H1 (cell line): ENCODE measurements around the gene ZFHX2. TPM values are rescaled to one million over a fixed set of nuclear protein-coding genes. Genes with fewer than 3 reads are reported as not detected.

ENCODE experiments used
- CTCF ChIA-PET: fragments of 300-600 bp; sonication (Branson Sonifier 250); formaldehyde crosslinking; loops from one replicate; lab custom pipeline; 2021; ENCODE audit not compliant: partially characterized antibody; lab: Charles Lee
- POLR2A ChIA-PET: fragments of 300-600 bp; sonication (Branson Sonifier 250); formaldehyde crosslinking; loops from one replicate; lab custom pipeline; 2021; ENCODE audit warnings: inconsistent platforms; ENCODE audit not compliant: partially characterized antibody; lab: Charles Lee
- DNase-seq, 2 experiments: peaks; one replicate each; pipeline versions ENCODE4 v3.0.0 to v3.0.0-alpha.2; 2010 to 2022; ENCODE audit warnings: low spot score in 2 of 2, low read depth in 1 of 2, mixed read lengths in 1 of 2
- FAIRE-seq: peaks from 2 replicates; lab custom pipeline; 2011; peaks lifted over from hg19 to GRCh38; lab: Jason Lieb, UNC
- H2AFZ ChIP-seq: 2 replicates; pipeline ENCODE4 v1.8.1; 2012; ENCODE audit warnings: low read length, inconsistent platforms
- H2AK5ac ChIP-seq: 2 replicates; pipeline ENCODE4 v1.6.1; 2013; ENCODE audit warnings: low read depth, low read length
- H2BK120ac ChIP-seq: replicated peaks from 2 replicates; pipeline ENCODE3; 2013; ENCODE audit warnings: low read depth, low read length, inconsistent platforms
- H2BK12ac ChIP-seq: 2 replicates; pipeline ENCODE4 v1.6.1; 2013; ENCODE audit warnings: low read depth, low read length
- H2BK15ac ChIP-seq: 2 replicates; pipeline ENCODE4 v1.6.1; 2013; ENCODE audit warnings: low read length
- H2BK20ac ChIP-seq: 2 replicates; pipeline ENCODE4 v1.6.1; 2013; ENCODE audit warnings: low read length
- H2BK5ac ChIP-seq: 2 replicates; pipeline ENCODE4 v1.6.1; 2013; ENCODE audit warnings: low read depth, low read length
- H3K14ac ChIP-seq: 2 replicates; pipeline ENCODE4 v1.6.1; 2013; ENCODE audit warnings: inconsistent platforms; ENCODE audit not compliant: insufficient read length
- H3K18ac ChIP-seq: 2 replicates; pipeline ENCODE4 v1.6.1; 2013; ENCODE audit warnings: low read length; ENCODE audit errors: extremely low read depth
- H3K23ac ChIP-seq: 2 replicates; pipeline ENCODE4 v1.6.1; 2013; ENCODE audit warnings: inconsistent platforms; ENCODE audit not compliant: insufficient read length
- H3K23me2 ChIP-seq: 2 replicates; pipeline ENCODE4 v1.6.1; 2013; ENCODE audit warnings: low read depth, low read length
- H3K27ac ChIP-seq: 2 replicates; pipeline ENCODE4 v1.6.1; 2011; ENCODE audit warnings: low read depth, low read length, inconsistent platforms
- H3K27me3 ChIP-seq, 4 experiments: replicated peaks in 1 of 4; 1 replicate in 1 of 4; 2 replicates in 3 of 4; pipeline versions ENCODE4 v1.6.1 to v1.8.1; 2011 to 2013; ENCODE audit warnings: low read length in 3 of 4, mild to moderate bottlenecking in 3 of 4, inconsistent platforms in 2 of 4, mixed read lengths in 2 of 4, moderate library complexity in 1 of 4; ENCODE audit not compliant: control insufficient read depth in 3 of 4, insufficient read depth in 3 of 4; ENCODE audit errors: extremely low read depth in 1 of 4
- H3K36me3 ChIP-seq, 4 experiments: 2 replicates each; pipeline versions ENCODE4 v1.6.1 to v1.8.1; 2011 to 2013; ENCODE audit warnings: mild to moderate bottlenecking in 4 of 4, low read length in 3 of 4, moderate library complexity in 2 of 4, control low read depth in 1 of 4, inconsistent platforms in 1 of 4; ENCODE audit not compliant: insufficient read depth in 4 of 4, control insufficient read depth in 2 of 4
- H3K4ac ChIP-seq: replicated peaks from 2 replicates; pipeline ENCODE3; 2013; ENCODE audit warnings: low read length, low read depth, mixed read lengths, inconsistent platforms; ENCODE audit not compliant: insufficient read length
- H3K4me1 ChIP-seq, 4 experiments: replicated peaks in 1 of 4; 1 replicate in 1 of 4; 2 replicates in 3 of 4; pipeline versions ENCODE4 v1.6.1 to v1.8.1; 2011 to 2013; ENCODE audit warnings: low read length in 3 of 4, inconsistent platforms in 2 of 4, mixed read lengths in 1 of 4; ENCODE audit not compliant: insufficient read depth in 4 of 4, control insufficient read depth in 3 of 4
- H3K4me2 ChIP-seq, 2 experiments: 2 replicates each; pipeline versions ENCODE4 v1.6.1 to v1.8.1; 2011 to 2013; ENCODE audit warnings: low read depth in 2 of 2, low read length in 2 of 2, control low read depth in 1 of 2, inconsistent platforms in 1 of 2, mild to moderate bottlenecking in 1 of 2; ENCODE audit not compliant: insufficient read depth in 1 of 2
- H3K4me3 ChIP-seq, 4 experiments: fragments of 200-600, 300-600 bp in 1 of 4; sonication (generic), shearing (Covaris generic), sonication (Bioruptor Twin) in 1 of 4; 2 replicates each; pipeline versions ENCODE4 v1.5.1 to v1.8.1; 2011 to 2016; ENCODE audit warnings: low read length in 4 of 4, low read depth in 3 of 4, control low read depth in 2 of 4, inconsistent platforms in 2 of 4, mild to moderate bottlenecking in 2 of 4, mixed read lengths in 1 of 4, moderate library complexity in 1 of 4; ENCODE audit not compliant: insufficient read depth in 2 of 4; ENCODE audit errors: extremely low read depth in 1 of 4
- H3K56ac ChIP-seq: replicated peaks from 2 replicates; pipeline ENCODE3; 2013; ENCODE audit warnings: low read depth, mild to moderate bottlenecking, mixed read lengths, low read length, inconsistent platforms; ENCODE audit not compliant: insufficient read length
- H3K79me1 ChIP-seq: 2 replicates; pipeline ENCODE4 v1.6.1; 2013; ENCODE audit warnings: low read depth, low read length, control low read depth
- H3K79me2 ChIP-seq, 2 experiments: 2 replicates each; pipeline versions ENCODE4 v1.6.1 to v1.8.1; 2012 to 2013; ENCODE audit warnings: low read length in 2 of 2, mild to moderate bottlenecking in 2 of 2, inconsistent platforms in 1 of 2; ENCODE audit not compliant: insufficient read depth in 2 of 2, control insufficient read depth in 1 of 2
- H3K9ac ChIP-seq, 4 experiments: replicated peaks in 1 of 4; 1 replicate in 1 of 4; 2 replicates in 3 of 4; pipeline versions ENCODE4 v1.6.1 to v1.8.1; 2011 to 2013; ENCODE audit warnings: low read depth in 3 of 4, low read length in 3 of 4, control low read depth in 2 of 4, mild to moderate bottlenecking in 2 of 4, moderate library complexity in 2 of 4, inconsistent platforms in 1 of 4; ENCODE audit errors: extremely low read depth in 1 of 4
- H3K9me3 ChIP-seq, 2 experiments: 2 replicates each; pipeline versions ENCODE4 v1.6.1 to v1.8.1; 2012 to 2013; ENCODE audit warnings: mild to moderate bottlenecking in 2 of 2, moderate library complexity in 2 of 2, control low read depth in 1 of 2, inconsistent platforms in 1 of 2, low read depth in 1 of 2, low read length in 1 of 2, mixed read lengths in 1 of 2; ENCODE audit not compliant: insufficient read depth in 2 of 2
- H4K20me1 ChIP-seq, 2 experiments: replicated peaks in 1 of 2; 2 replicates each; pipeline versions ENCODE3 to v1.8.1; 2011 to 2013; ENCODE audit warnings: inconsistent platforms in 2 of 2, low read length in 2 of 2, mild to moderate bottlenecking in 1 of 2; ENCODE audit not compliant: insufficient read depth in 2 of 2, control insufficient read depth in 1 of 2
- H4K5ac ChIP-seq: 2 replicates; pipeline ENCODE4 v1.6.1; 2013; ENCODE audit warnings: low read length, low read depth, mixed read lengths, inconsistent platforms; ENCODE audit not compliant: insufficient read length
- H4K8ac ChIP-seq: 2 replicates; pipeline ENCODE4 v1.8.0; 2013; ENCODE audit warnings: mild to moderate bottlenecking, moderate library complexity, low read length, inconsistent platforms; ENCODE audit not compliant: insufficient read depth; ENCODE audit errors: extremely low read depth
- H4K91ac ChIP-seq: replicated peaks from 2 replicates; pipeline ENCODE3; 2013; ENCODE audit warnings: low read length, mixed read lengths, inconsistent platforms; ENCODE audit not compliant: insufficient read length
- CTCF ChIP-seq, 3 experiments: IDR thresholded peaks; 1 replicate in 2 of 3; 2 replicates in 1 of 3; pipeline versions ENCODE4 v1.5.1 to v1.6.1; 2011; ENCODE audit warnings: low read length in 3 of 3, mild to moderate bottlenecking in 3 of 3, inconsistent platforms in 2 of 3, low read depth in 1 of 3, moderate library complexity in 1 of 3; ENCODE audit not compliant: insufficient read depth in 1 of 3; ENCODE audit errors: control extremely low read depth in 1 of 3
- WGBS, 2 experiments: shearing (Covaris generic) in 1 of 2; methylation state at CpG; one replicate each; pipeline versions ENCODE4 v1.1.6 to v1.1.7; 2013 to 2015; ENCODE audit warnings: low lambda C conversion rate in 2 of 2, mixed read lengths in 2 of 2, inconsistent platforms in 1 of 2, low coverage in 1 of 2, missing lambda C conversion rate in 1 of 2; ENCODE audit not compliant: insufficient replicate concordance in 2 of 2, insufficient coverage in 1 of 2, insufficient read length in 1 of 2; ENCODE audit errors: extremely low coverage in 1 of 2, missing lambda C conversion rate in 1 of 2; 5-methylcytosine and 5-hydroxymethylcytosine counted together
- polyA plus RNA-seq, 7 experiments: library from polyadenylated mRNA; depleted of rRNA in 3 of 7; stranded (reverse) in 5 of 7; unstranded in 2 of 7; fragments of >200 nt in 5 of 7; fragments of 200-250 nt in 2 of 7; gene quantifications; 1 replicate in 5 of 7; 2 replicates in 1 of 7; 4 replicates in 1 of 7; pipeline versions ENCODE4 v1.2.1 to v1.2.3, GENCODE V29; 2011 to 2013; ENCODE audit warnings: missing spikeins in 2 of 7, mixed read lengths in 2 of 7
- total RNA-seq: library from RNA; stranded (reverse); fragmentation: NEBNext Ultra II Directional; extraction: Animal tissue kit (Norgen Biotek cat#: 25700); gene quantifications from 2 replicates; pipeline ENCODE4 v1.2.1, GENCODE V29; 2021
- TF ChIP-seq, protein P1 (sequence below): IDR thresholded peaks from 2 replicates; pipeline ENCODE4 v1.6.1; 2012; ENCODE audit warnings: low read length, inconsistent platforms

Gene ZFHX2
- total and polyA plus RNA-seq, 2 of the 8 experiments (the other 6 are each of a cell fraction or from before 2014, with no cell fraction given) = 2.7 to 27.0 TPM

DNA sequence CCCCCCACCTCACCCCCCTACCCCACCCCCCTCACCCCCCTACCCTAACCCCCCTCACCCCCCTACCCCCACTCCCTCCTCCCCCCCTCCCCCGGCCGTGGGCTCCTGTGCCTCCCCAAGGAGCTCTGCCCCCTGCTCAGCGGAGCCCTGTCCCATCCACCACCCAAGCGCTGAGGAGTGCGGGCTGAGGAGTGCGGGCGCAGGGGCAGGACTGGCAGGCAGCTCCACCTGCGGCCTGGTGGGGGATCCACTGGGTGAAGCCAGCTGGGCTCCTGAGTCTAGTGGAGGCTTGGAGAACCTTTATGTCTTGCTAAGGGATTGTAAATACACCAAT, 29.4 kb upstream of the ZFHX2 start:
- Histone ChIP-seq H3K23ac (no peak overlapping the region), H3K4me1 (peaks cover 5 to 13% (median 7%) of the 10 kb centered on the region in 4 experiments; a peak in 6 of 7 replicates), H3K18ac (no peak overlapping the region), H3K79me1 (no peaks in the 10 kb centered on the region), H4K20me1 (no peaks in the 10 kb centered on the region), H3K14ac (no peak overlapping the region), H4K91ac (no peak overlapping the region), H2BK120ac (no peak overlapping the region), H2AK5ac (no peak overlapping the region), H2AFZ (no peak overlapping the region), H3K36me3 (no peaks in the 10 kb centered on the region; a peak in 1 of 8 replicates), H2BK12ac (no peak overlapping the region), H4K8ac (no peak overlapping the region), H3K4ac (no peak overlapping the region), H2BK5ac (no peak overlapping the region), H3K23me2 (peaks cover 13% of the 10 kb centered on the region; the same call in 1 of the 2 replicates), H2BK20ac (no peak overlapping the region), H3K9me3 (no peaks in the 10 kb centered on the region; a peak in 1 of 4 replicates), H3K27ac (no peak overlapping the region), H3K4me3 (no peak overlapping the region), H3K4me2 (no peak overlapping the region), H4K5ac (no peak overlapping the region), H2BK15ac (no peak overlapping the region), H3K27me3 (peaks cover 9 to 19% (median 16%) of the 10 kb centered on the region in 4 experiments; a peak in 6 of 7 replicates), H3K56ac (no peak overlapping the region), H3K9ac (no peak overlapping the region), H3K79me2 (no peaks in the 10 kb centered on the region)
- 76% methylated on average over 5 of the region's 8 CpGs; no CpG with 5 or more reads in 1 of the 2 experiments for WGBS, 2 experiments
- FAIRE-seq (no peak), DNase-seq (no peak)
- ChIA-PET POLR2A (interaction anchor here (0.6 to 3.8 kb wide), 7 partner anchors 13 to 533 kb away, joined by 3 to 14 read pairs (median 4); partner anchors contain the start of genes AP1G2, DCAF11 and NRL), CTCF (interaction anchor here (0.6 to 2.4 kb wide), 15 partner anchors 10 to 499 kb away, joined by 3 to 7 read pairs (median 4); no protein-coding TSS in a partner anchor)
- TF ChIP-seq, protein P1, sequence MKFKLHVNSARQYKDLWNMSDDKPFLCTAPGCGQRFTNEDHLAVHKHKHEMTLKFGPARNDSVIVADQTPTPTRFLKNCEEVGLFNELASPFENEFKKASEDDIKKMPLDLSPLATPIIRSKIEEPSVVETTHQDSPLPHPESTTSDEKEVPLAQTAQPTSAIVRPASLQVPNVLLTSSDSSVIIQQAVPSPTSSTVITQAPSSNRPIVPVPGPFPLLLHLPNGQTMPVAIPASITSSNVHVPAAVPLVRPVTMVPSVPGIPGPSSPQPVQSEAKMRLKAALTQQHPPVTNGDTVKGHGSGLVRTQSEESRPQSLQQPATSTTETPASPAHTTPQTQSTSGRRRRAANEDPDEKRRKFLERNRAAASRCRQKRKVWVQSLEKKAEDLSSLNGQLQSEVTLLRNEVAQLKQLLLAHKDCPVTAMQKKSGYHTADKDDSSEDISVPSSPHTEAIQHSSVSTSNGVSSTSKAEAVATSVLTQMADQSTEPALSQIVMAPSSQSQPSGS = no peak
- peak; percentile 3 to 29 (median 14); a peak in 2 of 4 replicates for TF ChIP-seq CTCF (IDR thresholded peaks at IDR 0.05; ENCODE audit: control extremely low read depth in 1 of 3, insufficient read depth in 1 of 3, low read depth in 1 of 3, low read length in 3 of 3)
